Suprapubic skin (tissue), 4 donors: ENCODE results near the gene AMER1.

Source experiments
- EP300 ChIP-seq: sonication (generic); formaldehyde crosslinking; IDR thresholded peaks from one replicate; pipeline ENCODE4 v1.6.1; 2017; ENCODE audit warnings: antibody characterized with exemption
- POLR2A ChIP-seq, 2 donors: fragments of 450-650 bp; IDR thresholded peaks; one replicate each; pipeline ENCODE4 v1.6.1; 2017; ENCODE audit warnings: antibody characterized with exemption in 2 of 2, mild to moderate bottlenecking in 2 of 2, moderate library complexity in 2 of 2
- POLR2AphosphoS5 ChIP-seq, 3 donors: sonication (generic); formaldehyde crosslinking; IDR thresholded peaks; one replicate each; pipeline ENCODE4 v1.6.1; 2017; ENCODE audit warnings: antibody characterized with exemption in 3 of 3
- TF ChIP-seq, protein P1 (sequence below), 2 donors: fragments of 200-600 bp in 1 of 2; fragments of 450-650 bp in 1 of 2; sonication (generic) in 1 of 2; IDR thresholded peaks; one replicate each; pipeline ENCODE4 v1.5.1; 2016 to 2019; ENCODE audit warnings: antibody characterized with exemption in 2 of 2, mild to moderate bottlenecking in 1 of 2, moderate library complexity in 1 of 2

DNA sequence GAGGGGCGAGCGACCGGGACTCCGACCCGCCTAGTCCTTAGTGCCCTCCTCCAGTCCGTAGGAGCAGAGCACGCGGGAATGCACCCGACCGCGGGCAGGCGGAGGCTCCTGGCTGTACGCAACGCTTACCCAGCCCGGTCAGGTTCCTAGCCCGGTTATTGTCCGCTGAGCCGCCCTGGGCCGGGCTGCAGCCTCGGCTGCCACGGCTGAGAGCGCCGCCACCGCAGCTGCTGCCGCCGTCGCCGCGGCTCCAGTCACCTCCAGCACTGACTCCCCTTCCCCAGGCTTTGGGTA, at the start of gene AMER1:
- TF ChIP-seq, protein P1, sequence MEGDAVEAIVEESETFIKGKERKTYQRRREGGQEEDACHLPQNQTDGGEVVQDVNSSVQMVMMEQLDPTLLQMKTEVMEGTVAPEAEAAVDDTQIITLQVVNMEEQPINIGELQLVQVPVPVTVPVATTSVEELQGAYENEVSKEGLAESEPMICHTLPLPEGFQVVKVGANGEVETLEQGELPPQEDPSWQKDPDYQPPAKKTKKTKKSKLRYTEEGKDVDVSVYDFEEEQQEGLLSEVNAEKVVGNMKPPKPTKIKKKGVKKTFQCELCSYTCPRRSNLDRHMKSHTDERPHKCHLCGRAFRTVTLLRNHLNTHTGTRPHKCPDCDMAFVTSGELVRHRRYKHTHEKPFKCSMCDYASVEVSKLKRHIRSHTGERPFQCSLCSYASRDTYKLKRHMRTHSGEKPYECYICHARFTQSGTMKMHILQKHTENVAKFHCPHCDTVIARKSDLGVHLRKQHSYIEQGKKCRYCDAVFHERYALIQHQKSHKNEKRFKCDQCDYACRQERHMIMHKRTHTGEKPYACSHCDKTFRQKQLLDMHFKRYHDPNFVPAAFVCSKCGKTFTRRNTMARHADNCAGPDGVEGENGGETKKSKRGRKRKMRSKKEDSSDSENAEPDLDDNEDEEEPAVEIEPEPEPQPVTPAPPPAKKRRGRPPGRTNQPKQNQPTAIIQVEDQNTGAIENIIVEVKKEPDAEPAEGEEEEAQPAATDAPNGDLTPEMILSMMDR (IDR thresholded peaks at IDR 0.05) = no peak
- TF ChIP-seq POLR2A (IDR thresholded peaks at IDR 0.05) = no peak
- TF ChIP-seq POLR2AphosphoS5 (IDR thresholded peaks at IDR 0.05) = no peak
- TF ChIP-seq EP300 = no peak
